Neural cell (in vitro differentiated cells): ENCODE results near the gene ARSJ.

ENCODE experiments used
- EP300 ChIP-seq: fragments of 450-650 bp; conservative IDR thresholded peaks from 2 replicates; pipeline ENCODE4 v1.6.1; 2014; ENCODE audit warnings: antibody characterized with exemption, mild to moderate bottlenecking, moderate library complexity; ENCODE audit not compliant: poor library complexity, severe bottlenecking
- EZH2 ChIP-seq: fragments of 200-600, 300-800 bp; shearing (Covaris generic), sonication (generic); IDR thresholded peaks from 2 replicates; pipeline ENCODE4 v1.6.1; 2014; ENCODE audit warnings: antibody characterized with exemption, low read length, borderline replicate concordance, mild to moderate bottlenecking; ENCODE audit not compliant: insufficient read depth, poor library complexity, severe bottlenecking
- MXI1 ChIP-seq: fragments of 450-650 bp; conservative IDR thresholded peaks from 2 replicates; pipeline ENCODE4 v1.6.1; 2014; ENCODE audit warnings: antibody characterized with exemption, mild to moderate bottlenecking; ENCODE audit not compliant: poor library complexity, severe bottlenecking
- POLR2AphosphoS5 ChIP-seq: IDR thresholded peaks from 2 replicates; pipeline ENCODE4 v1.6.1; 2012
- TAF1 ChIP-seq: IDR thresholded peaks from 2 replicates; pipeline ENCODE4 v1.6.1; 2012; ENCODE audit warnings: low read depth
- TF ChIP-seq, protein P1 (sequence below): fragments of 450-650 bp; IDR thresholded peaks from 2 replicates; pipeline ENCODE4 v1.5.1; 2014; ENCODE audit warnings: antibody characterized with exemption, mild to moderate bottlenecking, moderate library complexity; ENCODE audit not compliant: poor library complexity, severe bottlenecking
- TF ChIP-seq, protein P2 (sequence below): IDR thresholded peaks from 2 replicates; pipeline ENCODE4 v1.6.1; 2012; ENCODE audit warnings: borderline replicate concordance

DNA sequence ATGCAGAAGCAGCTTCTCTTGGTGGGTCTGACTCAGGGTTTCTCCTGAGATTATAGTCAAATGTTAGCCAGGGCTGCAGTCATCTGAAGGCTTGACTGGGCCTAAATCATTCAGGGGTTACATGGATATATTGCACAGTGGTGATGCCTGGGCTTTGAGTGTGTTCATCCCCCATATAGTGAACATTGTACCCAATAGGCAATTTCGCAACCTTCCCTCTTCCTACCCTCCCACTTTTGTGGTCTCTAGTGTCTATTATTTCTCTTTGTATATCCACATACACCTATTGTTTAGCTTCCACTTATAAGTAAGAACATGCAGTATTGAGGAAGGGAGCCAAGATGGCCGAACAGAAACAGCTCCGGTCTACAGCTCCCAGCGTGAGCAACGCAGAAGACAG lies 127.6 kb downstream of the ARSJ start:
- TF ChIP-seq, protein P1, sequence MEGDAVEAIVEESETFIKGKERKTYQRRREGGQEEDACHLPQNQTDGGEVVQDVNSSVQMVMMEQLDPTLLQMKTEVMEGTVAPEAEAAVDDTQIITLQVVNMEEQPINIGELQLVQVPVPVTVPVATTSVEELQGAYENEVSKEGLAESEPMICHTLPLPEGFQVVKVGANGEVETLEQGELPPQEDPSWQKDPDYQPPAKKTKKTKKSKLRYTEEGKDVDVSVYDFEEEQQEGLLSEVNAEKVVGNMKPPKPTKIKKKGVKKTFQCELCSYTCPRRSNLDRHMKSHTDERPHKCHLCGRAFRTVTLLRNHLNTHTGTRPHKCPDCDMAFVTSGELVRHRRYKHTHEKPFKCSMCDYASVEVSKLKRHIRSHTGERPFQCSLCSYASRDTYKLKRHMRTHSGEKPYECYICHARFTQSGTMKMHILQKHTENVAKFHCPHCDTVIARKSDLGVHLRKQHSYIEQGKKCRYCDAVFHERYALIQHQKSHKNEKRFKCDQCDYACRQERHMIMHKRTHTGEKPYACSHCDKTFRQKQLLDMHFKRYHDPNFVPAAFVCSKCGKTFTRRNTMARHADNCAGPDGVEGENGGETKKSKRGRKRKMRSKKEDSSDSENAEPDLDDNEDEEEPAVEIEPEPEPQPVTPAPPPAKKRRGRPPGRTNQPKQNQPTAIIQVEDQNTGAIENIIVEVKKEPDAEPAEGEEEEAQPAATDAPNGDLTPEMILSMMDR = no peak
- TF ChIP-seq, protein P2, sequence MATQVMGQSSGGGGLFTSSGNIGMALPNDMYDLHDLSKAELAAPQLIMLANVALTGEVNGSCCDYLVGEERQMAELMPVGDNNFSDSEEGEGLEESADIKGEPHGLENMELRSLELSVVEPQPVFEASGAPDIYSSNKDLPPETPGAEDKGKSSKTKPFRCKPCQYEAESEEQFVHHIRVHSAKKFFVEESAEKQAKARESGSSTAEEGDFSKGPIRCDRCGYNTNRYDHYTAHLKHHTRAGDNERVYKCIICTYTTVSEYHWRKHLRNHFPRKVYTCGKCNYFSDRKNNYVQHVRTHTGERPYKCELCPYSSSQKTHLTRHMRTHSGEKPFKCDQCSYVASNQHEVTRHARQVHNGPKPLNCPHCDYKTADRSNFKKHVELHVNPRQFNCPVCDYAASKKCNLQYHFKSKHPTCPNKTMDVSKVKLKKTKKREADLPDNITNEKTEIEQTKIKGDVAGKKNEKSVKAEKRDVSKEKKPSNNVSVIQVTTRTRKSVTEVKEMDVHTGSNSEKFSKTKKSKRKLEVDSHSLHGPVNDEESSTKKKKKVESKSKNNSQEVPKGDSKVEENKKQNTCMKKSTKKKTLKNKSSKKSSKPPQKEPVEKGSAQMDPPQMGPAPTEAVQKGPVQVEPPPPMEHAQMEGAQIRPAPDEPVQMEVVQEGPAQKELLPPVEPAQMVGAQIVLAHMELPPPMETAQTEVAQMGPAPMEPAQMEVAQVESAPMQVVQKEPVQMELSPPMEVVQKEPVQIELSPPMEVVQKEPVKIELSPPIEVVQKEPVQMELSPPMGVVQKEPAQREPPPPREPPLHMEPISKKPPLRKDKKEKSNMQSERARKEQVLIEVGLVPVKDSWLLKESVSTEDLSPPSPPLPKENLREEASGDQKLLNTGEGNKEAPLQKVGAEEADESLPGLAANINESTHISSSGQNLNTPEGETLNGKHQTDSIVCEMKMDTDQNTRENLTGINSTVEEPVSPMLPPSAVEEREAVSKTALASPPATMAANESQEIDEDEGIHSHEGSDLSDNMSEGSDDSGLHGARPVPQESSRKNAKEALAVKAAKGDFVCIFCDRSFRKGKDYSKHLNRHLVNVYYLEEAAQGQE = no peak
- TF ChIP-seq POLR2AphosphoS5 (no peak), TAF1 (no peak), MXI1 (no peak), EP300 (no peak), EZH2 (no peak)
